ENCODE data around the gene ZNF532. TPM values are rescaled to one million over a fixed set of nuclear protein-coding genes. Genes with fewer than 3 reads are reported as not detected.

ZNF532 gene
- total RNA-seq, 1 donor from 2014 or later = 69.4 TPM

GRCh38 chr18:58867281-58867961 lies 2.7 kb downstream of the ZNF532 start:
- peak overlapping the region; percentile 35 to 51 (median 44) for H3K9ac ChIP-seq (ENCODE audit: low read depth in 1 of 3, low read length in 3 of 3)
- peak overlapping the region; percentile 4 to 32 (median 16) for H3K4me3 ChIP-seq (ENCODE audit: low read length in 3 of 3)
- peaks cover 52 to 64% (median 55%) of the 10 kb centered on the region in 3 donors for H3K4me1 ChIP-seq (ENCODE audit: control insufficient read depth in 3 of 3, insufficient read depth in 3 of 3, low read length in 3 of 3)

DNA sequence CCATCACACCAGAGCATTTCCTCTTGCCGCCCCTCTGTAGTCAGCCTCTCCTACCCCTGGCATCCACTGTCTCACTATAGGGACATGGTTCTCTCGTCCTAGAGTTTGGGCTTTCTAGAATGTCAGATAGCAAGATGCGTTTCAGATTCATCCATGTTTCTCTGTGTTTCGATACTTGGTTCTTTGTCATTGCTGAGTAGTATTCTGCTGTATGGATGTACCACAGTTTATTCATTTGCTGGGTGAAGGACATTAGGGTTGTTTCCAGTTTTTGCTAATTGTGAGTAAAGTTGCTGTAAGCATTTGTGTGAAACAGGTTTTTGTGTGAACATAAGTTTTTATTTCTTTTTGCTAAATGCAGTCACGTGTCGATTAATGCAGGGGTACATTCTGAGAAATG lies 3.8 kb downstream of the ZNF532 start:
- Histone ChIP-seq H3K27ac (ENCODE audit: low read depth, low read length) (peak overlapping the region; percentile 55), H3K36me3 (ENCODE audit: control insufficient read depth in 3 of 3, insufficient read depth in 3 of 3, low read length in 3 of 3) (peaks cover 22 to 33% (median 26%) of the 10 kb centered on the region in 3 donors), H3K4me1 (ENCODE audit: control insufficient read depth in 3 of 3, insufficient read depth in 3 of 3, low read length in 3 of 3) (peaks cover 47 to 68% (median 51%) of the 10 kb centered on the region in 3 donors), H3K4me3 (ENCODE audit: low read length in 3 of 3) (peak overlapping the region in 1 of 3 donors; percentile 29), H3K9ac (ENCODE audit: low read depth in 1 of 3, low read length in 3 of 3) (no peak overlapping the region), H3K9me3 (ENCODE audit: control insufficient read depth in 3 of 3, low read length in 3 of 3) (no peaks in the 10 kb centered on the region), H3K27me3 (ENCODE audit: control insufficient read depth in 3 of 3, insufficient read depth in 3 of 3, low read length in 3 of 3) (no peaks in the 10 kb centered on the region)

More at GRCh38 chr18:58867281-58867961, 2.7 kb downstream of the ZNF532 start:
- Histone ChIP-seq H3K27ac (ENCODE audit: low read depth, low read length) (peak overlapping the region; percentile 55), H3K9me3 (ENCODE audit: control insufficient read depth in 3 of 3, low read length in 3 of 3) (no peaks in the 10 kb centered on the region), H3K36me3 (ENCODE audit: control insufficient read depth in 3 of 3, insufficient read depth in 3 of 3, low read length in 3 of 3) (peaks cover 22 to 27% (median 24%) of the 10 kb centered on the region in 3 donors), H3K27me3 (ENCODE audit: control insufficient read depth in 3 of 3, insufficient read depth in 3 of 3, low read length in 3 of 3) (no peaks in the 10 kb centered on the region)

DNA sequence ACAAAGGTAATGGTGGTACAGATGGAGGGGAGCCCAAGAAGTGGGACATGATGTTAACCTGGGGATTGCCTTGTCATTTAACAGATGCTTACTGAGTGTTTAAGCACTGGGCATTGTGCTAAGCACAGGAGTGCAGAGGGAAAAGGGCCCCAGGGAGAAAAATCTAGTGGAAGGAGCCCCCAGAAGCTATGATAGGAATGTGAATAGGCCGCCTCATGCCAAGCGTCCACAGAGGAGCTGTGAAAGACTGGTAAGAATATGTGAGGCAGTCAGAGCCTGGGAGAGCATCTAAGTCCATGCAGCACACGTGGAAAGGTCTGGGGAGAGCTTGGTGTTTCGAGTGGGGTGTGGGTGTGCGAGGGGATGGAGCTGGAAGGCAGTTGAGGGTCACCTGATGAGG lies 5.5 kb downstream of the ZNF532 start:
- no peaks in the 10 kb centered on the region for H3K9me3 ChIP-seq (ENCODE audit: control insufficient read depth in 3 of 3, low read length in 3 of 3)
- H3K27me3 ChIP-seq (ENCODE audit: control insufficient read depth in 3 of 3, insufficient read depth in 3 of 3, low read length in 3 of 3) = no peaks in the 10 kb centered on the region
- no peak overlapping the region for H3K9ac ChIP-seq (ENCODE audit: low read depth in 1 of 3, low read length in 3 of 3)
- peaks cover 25 to 35% (median 26%) of the 10 kb centered on the region in 3 donors for H3K36me3 ChIP-seq (ENCODE audit: control insufficient read depth in 3 of 3, insufficient read depth in 3 of 3, low read length in 3 of 3)
- peaks cover 42 to 66% (median 45%) of the 10 kb centered on the region in 3 donors for H3K4me1 ChIP-seq (ENCODE audit: control insufficient read depth in 3 of 3, insufficient read depth in 3 of 3, low read length in 3 of 3)
- no peak overlapping the region for H3K27ac ChIP-seq (ENCODE audit: low read depth, low read length)
- no peak overlapping the region for H3K4me3 ChIP-seq (ENCODE audit: low read length in 3 of 3)

DNA sequence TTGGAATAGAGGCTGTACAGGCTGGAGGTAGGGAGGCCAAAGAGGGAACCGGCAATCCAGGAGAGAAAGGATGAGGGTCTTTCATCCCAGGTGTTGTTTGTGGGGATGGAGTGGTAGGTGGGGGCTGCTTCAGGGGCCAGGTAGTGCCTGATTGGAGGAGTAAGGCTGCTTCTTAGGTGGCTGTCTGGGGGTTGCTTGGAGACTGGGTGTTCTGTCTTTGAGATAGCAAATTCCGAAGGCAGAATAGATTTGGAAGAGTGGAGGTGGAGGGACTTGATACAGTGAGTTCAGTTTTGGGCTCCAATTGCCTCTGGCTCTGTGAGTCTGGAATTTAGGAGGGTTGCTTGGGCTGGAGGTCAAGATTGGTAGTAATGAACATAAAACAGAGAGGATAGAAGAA lies 5.9 kb downstream of the ZNF532 start:
- Histone ChIP-seq H3K9ac (ENCODE audit: low read depth in 1 of 3, low read length in 3 of 3) (no peak overlapping the region), H3K4me3 (ENCODE audit: low read length in 3 of 3) (no peak overlapping the region), H3K9me3 (ENCODE audit: control insufficient read depth in 3 of 3, low read length in 3 of 3) (no peaks in the 10 kb centered on the region), H3K4me1 (ENCODE audit: control insufficient read depth in 3 of 3, insufficient read depth in 3 of 3, low read length in 3 of 3) (peaks cover 40 to 62% (median 42%) of the 10 kb centered on the region in 3 donors), H3K27me3 (ENCODE audit: control insufficient read depth in 3 of 3, insufficient read depth in 3 of 3, low read length in 3 of 3) (no peaks in the 10 kb centered on the region), H3K27ac (ENCODE audit: low read depth, low read length) (no peak overlapping the region), H3K36me3 (ENCODE audit: control insufficient read depth in 3 of 3, insufficient read depth in 3 of 3, low read length in 3 of 3) (peaks cover 25 to 35% (median 29%) of the 10 kb centered on the region in 3 donors)

GRCh38 chr18:58871514-58872420 lies 7.1 kb downstream of the ZNF532 start:
- Histone ChIP-seq H3K9ac (ENCODE audit: low read depth in 1 of 3, low read length in 3 of 3) (peak overlapping the region in 2 of 3 donors; percentile 10 to 33), H3K9me3 (ENCODE audit: control insufficient read depth in 3 of 3, low read length in 3 of 3) (no peaks in the 10 kb centered on the region), H3K4me3 (ENCODE audit: low read length in 3 of 3) (no peak overlapping the region), H3K36me3 (ENCODE audit: control insufficient read depth in 3 of 3, insufficient read depth in 3 of 3, low read length in 3 of 3) (peaks cover 28 to 35% (median 32%) of the 10 kb centered on the region in 3 donors), H3K4me1 (ENCODE audit: control insufficient read depth in 3 of 3, insufficient read depth in 3 of 3, low read length in 3 of 3) (peaks cover 29 to 50% (median 30%) of the 10 kb centered on the region in 3 donors), H3K27me3 (ENCODE audit: control insufficient read depth in 3 of 3, insufficient read depth in 3 of 3, low read length in 3 of 3) (no peaks in the 10 kb centered on the region), H3K27ac (ENCODE audit: low read depth, low read length) (peak overlapping the region; percentile 19)

- Histone ChIP-seq H3K9me3 (ENCODE audit: control insufficient read depth in 3 of 3, low read length in 3 of 3) (no peaks in the 10 kb centered on the region), H3K4me3 (ENCODE audit: low read length in 3 of 3) (no peak overlapping the region), H3K9ac (ENCODE audit: low read depth in 1 of 3, low read length in 3 of 3) (no peak overlapping the region), H3K36me3 (ENCODE audit: control insufficient read depth in 3 of 3, insufficient read depth in 3 of 3, low read length in 3 of 3) (peaks cover 12 to 22% (median 20%) of the 10 kb centered on the region in 3 donors), H3K27me3 (ENCODE audit: control insufficient read depth in 3 of 3, insufficient read depth in 3 of 3, low read length in 3 of 3) (no peaks in the 10 kb centered on the region), H3K4me1 (ENCODE audit: control insufficient read depth in 3 of 3, insufficient read depth in 3 of 3, low read length in 3 of 3) (peaks cover 16 to 41% (median 23%) of the 10 kb centered on the region in 3 donors), H3K27ac (ENCODE audit: low read depth, low read length) (no peak overlapping the region)
Measured at GRCh38 chr18:58878640-58879039, 14.0 kb downstream of the ZNF532 start.

- Histone ChIP-seq H3K4me3 (ENCODE audit: low read length in 3 of 3) (no peak overlapping the region), H3K27ac (ENCODE audit: low read depth, low read length) (no peak overlapping the region), H3K27me3 (ENCODE audit: control insufficient read depth in 3 of 3, insufficient read depth in 3 of 3, low read length in 3 of 3) (no peaks in the 10 kb centered on the region), H3K9me3 (ENCODE audit: control insufficient read depth in 3 of 3, low read length in 3 of 3) (no peaks in the 10 kb centered on the region), H3K9ac (ENCODE audit: low read depth in 1 of 3, low read length in 3 of 3) (no peak overlapping the region), H3K36me3 (ENCODE audit: control insufficient read depth in 3 of 3, insufficient read depth in 3 of 3, low read length in 3 of 3) (peaks cover 7 to 20% (median 17%) of the 10 kb centered on the region in 3 donors), H3K4me1 (ENCODE audit: control insufficient read depth in 3 of 3, insufficient read depth in 3 of 3, low read length in 3 of 3) (peaks cover 13 to 37% (median 23%) of the 10 kb centered on the region in 3 donors)
Measured at GRCh38 chr18:58881477-58881876, 16.8 kb downstream of the ZNF532 start.

DNA sequence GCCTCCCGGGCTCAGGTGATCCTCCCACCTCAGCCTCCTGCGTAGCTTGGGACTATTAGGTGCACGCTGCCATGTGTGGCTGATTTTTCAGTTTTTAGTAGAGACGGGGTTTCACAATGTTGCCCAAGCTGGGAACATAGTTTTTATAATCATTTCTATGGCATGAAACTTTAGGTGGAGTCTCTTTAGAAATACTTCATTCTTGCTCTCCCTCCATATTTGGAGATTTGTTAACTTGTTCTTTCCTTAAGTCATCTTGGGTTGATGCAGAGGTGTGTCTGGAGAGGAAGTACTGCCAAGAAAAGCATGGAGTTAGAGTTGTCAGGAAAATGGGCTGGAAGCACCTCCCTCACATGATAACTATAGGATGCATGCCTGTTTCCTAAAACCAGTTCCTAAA lies 17.4 kb downstream of the ZNF532 start:
- Histone ChIP-seq H3K4me3 (ENCODE audit: low read length in 3 of 3) (no peak overlapping the region), H3K36me3 (ENCODE audit: control insufficient read depth in 3 of 3, insufficient read depth in 3 of 3, low read length in 3 of 3) (peaks cover 7 to 20% (median 16%) of the 10 kb centered on the region in 3 donors), H3K9ac (ENCODE audit: low read depth in 1 of 3, low read length in 3 of 3) (no peak overlapping the region), H3K4me1 (ENCODE audit: control insufficient read depth in 3 of 3, insufficient read depth in 3 of 3, low read length in 3 of 3) (peaks cover 19 to 36% (median 25%) of the 10 kb centered on the region in 3 donors), H3K27ac (ENCODE audit: low read depth, low read length) (no peak overlapping the region), H3K27me3 (ENCODE audit: control insufficient read depth in 3 of 3, insufficient read depth in 3 of 3, low read length in 3 of 3) (no peaks in the 10 kb centered on the region), H3K9me3 (ENCODE audit: control insufficient read depth in 3 of 3, low read length in 3 of 3) (no peaks in the 10 kb centered on the region)

DNA sequence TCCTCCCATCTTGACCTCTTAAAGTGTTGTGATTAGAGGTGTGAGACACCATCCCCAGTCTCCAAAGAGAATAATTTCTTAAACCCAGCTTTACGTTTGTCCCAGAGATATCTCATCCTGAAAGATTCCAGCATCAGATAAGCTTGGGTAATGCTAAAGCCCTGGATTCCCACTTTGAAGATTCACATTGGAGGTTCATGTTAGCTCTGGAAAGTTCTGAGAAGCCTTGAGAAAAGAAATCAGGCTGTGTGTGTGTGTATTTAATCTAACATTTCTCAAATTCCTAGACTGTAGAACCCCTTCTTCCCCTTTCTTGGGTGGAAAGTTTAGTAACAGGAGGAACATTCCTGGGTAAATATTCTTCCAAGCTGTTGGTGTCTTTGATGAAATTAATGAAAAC lies 18.0 kb downstream of the ZNF532 start:
- H3K9me3 ChIP-seq (ENCODE audit: control insufficient read depth in 3 of 3, low read length in 3 of 3) = no peaks in the 10 kb centered on the region
- H3K9ac ChIP-seq (ENCODE audit: low read depth in 1 of 3, low read length in 3 of 3) = no peak overlapping the region
- H3K4me3 ChIP-seq (ENCODE audit: low read length in 3 of 3) = no peak overlapping the region
- peaks cover 20 to 35% (median 23%) of the 10 kb centered on the region in 3 donors for H3K4me1 ChIP-seq (ENCODE audit: control insufficient read depth in 3 of 3, insufficient read depth in 3 of 3, low read length in 3 of 3)
- peaks cover 7 to 17% (median 13%) of the 10 kb centered on the region in 3 donors for H3K36me3 ChIP-seq (ENCODE audit: control insufficient read depth in 3 of 3, insufficient read depth in 3 of 3, low read length in 3 of 3)
- no peaks in the 10 kb centered on the region for H3K27me3 ChIP-seq (ENCODE audit: control insufficient read depth in 3 of 3, insufficient read depth in 3 of 3, low read length in 3 of 3)
- no peak overlapping the region for H3K27ac ChIP-seq (ENCODE audit: low read depth, low read length)

Measured in skeletal muscle tissue (tissue), 4 donors.